Esophagus (tissue), 2 donors: Measurements from ENCODE around the gene CCDC88C. TPM values are rescaled to one million over a fixed set of nuclear protein-coding genes. Genes with fewer than 3 reads are reported as not detected.
A peak's percentile ranks its signal among the peaks of the same experiment; 100 is the strongest.

Experiments
- H3K27ac ChIP-seq, 2 donors: one replicate each; pipeline ENCODE4 v1.5.1; 2013; ENCODE audit warnings: low read depth in 2 of 2, mild to moderate bottlenecking in 2 of 2, inconsistent platforms in 1 of 2, low read length in 1 of 2, moderate library complexity in 1 of 2
- H3K27me3 ChIP-seq, 2 donors: one replicate each; pipeline ENCODE4 v1.6.1; 2013; ENCODE audit warnings: low read length in 2 of 2, control low read depth in 1 of 2, mild to moderate bottlenecking in 1 of 2; ENCODE audit not compliant: insufficient read depth in 2 of 2, control insufficient read depth in 1 of 2
- H3K36me3 ChIP-seq, 2 donors: one replicate each; pipeline ENCODE4 v1.6.1; 2013; ENCODE audit warnings: low read length in 1 of 2; ENCODE audit not compliant: control insufficient read depth in 2 of 2, insufficient read depth in 2 of 2
- H3K4me1 ChIP-seq, 2 donors: one replicate each; pipeline ENCODE4 v1.6.1; 2013; ENCODE audit warnings: low read length in 1 of 2; ENCODE audit not compliant: control insufficient read depth in 2 of 2, insufficient read depth in 2 of 2
- H3K4me3 ChIP-seq, 2 donors: one replicate each; pipeline ENCODE4 v1.5.1; 2013; ENCODE audit warnings: low read length in 2 of 2, mild to moderate bottlenecking in 2 of 2, low read depth in 1 of 2, moderate library complexity in 1 of 2
- H3K9me3 ChIP-seq, 2 donors: one replicate each; pipeline ENCODE4 v1.6.1; 2013; ENCODE audit warnings: mild to moderate bottlenecking in 2 of 2, low read depth in 1 of 2, low read length in 1 of 2, moderate library complexity in 1 of 2; ENCODE audit not compliant: control insufficient read depth in 2 of 2, insufficient read depth in 1 of 2
- WGBS, 2 donors: extraction: QIAGEN DNeasy Blood & Tissue Kit; methylation state at CpG; one replicate each; pipeline ENCODE4 v1.1.7; 2013; 5-methylcytosine and 5-hydroxymethylcytosine counted together
- polyA plus RNA-seq, 2 donors: library from polyadenylated mRNA; stranded (reverse); fragments of 200-250 nt; gene quantifications; one replicate each; pipeline ENCODE4 v1.2.3, GENCODE V29; 2013
- donor health status: healthy with polysubstance abuse.
- donor health status: Bipolar disorder and iron deficiency.

Gene CCDC88C
- polyA plus RNA-seq, 2 donors, result 11.0 to 18.5 TPM

- Histone ChIP-seq H3K4me1 (peaks cover 7 to 27% of the 10 kb centered on the region in 2 donors), H3K27me3 (no peaks in the 10 kb centered on the region), H3K9me3 (no peaks in the 10 kb centered on the region), H3K36me3 (no peaks in the 10 kb centered on the region), H3K4me3 (no peak overlapping the region), H3K27ac (peak overlapping the region in 1 of 2 donors; percentile 14)
- 59 to 61% methylated on average over 22 of the region's 22 CpGs for WGBS, 2 donors
Observed at GRCh38 chr14:91367173-91368171, 50.1 kb downstream of the CCDC88C start.

DNA sequence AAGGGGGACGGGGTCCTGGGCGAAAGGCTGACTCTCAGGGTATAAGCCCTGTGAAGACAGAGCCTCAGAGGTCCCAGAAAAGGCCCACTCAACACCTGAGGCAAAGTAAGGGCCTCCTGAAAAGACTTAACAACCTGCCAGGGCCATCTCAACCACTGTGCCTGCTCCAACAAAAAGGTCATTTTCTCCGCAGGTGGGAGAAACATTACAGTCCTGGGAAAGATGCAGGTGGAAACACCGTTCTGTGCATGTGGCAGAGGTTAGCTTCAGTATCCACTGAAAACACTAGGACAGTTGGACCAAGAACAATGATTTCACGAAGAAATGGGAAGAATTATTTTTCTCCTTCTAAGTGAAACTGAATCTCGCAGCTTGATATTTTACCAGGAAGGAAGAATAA, 50.9 kb downstream of the CCDC88C start:
- Histone ChIP-seq H3K27me3 (no peaks in the 10 kb centered on the region), H3K4me3 (no peak overlapping the region), H3K4me1 (peaks cover 7 to 24% of the 10 kb centered on the region in 2 donors), H3K36me3 (no peaks in the 10 kb centered on the region), H3K27ac (no peak overlapping the region), H3K9me3 (no peaks in the 10 kb centered on the region)
- 75 to 79% methylated on average over 6 of the region's 6 CpGs for WGBS, 2 donors

- Histone ChIP-seq H3K4me1 (peaks cover 7 to 16% of the 10 kb centered on the region in 2 donors), H3K4me3 (no peak overlapping the region), H3K9me3 (no peaks in the 10 kb centered on the region), H3K27me3 (no peaks in the 10 kb centered on the region), H3K36me3 (no peaks in the 10 kb centered on the region), H3K27ac (no peak overlapping the region)
- 76% methylated on average over 6 of the region's 6 CpGs for WGBS, 2 donors
Observed at GRCh38 chr14:91365552-91365951, 52.1 kb downstream of the CCDC88C start.

- Histone ChIP-seq H3K27me3 (no peaks in the 10 kb centered on the region), H3K36me3 (no peaks in the 10 kb centered on the region), H3K27ac (peak overlapping the region in 1 of 2 donors; percentile 15), H3K4me1 (peaks cover under 1 to 18% of the 10 kb centered on the region in 2 donors), H3K4me3 (no peak overlapping the region), H3K9me3 (no peaks in the 10 kb centered on the region)
- 85 to 88% methylated on average over 13 of the region's 13 CpGs for WGBS, 2 donors
Observed at GRCh38 chr14:91364524-91365270, 52.9 kb downstream of the CCDC88C start.

DNA sequence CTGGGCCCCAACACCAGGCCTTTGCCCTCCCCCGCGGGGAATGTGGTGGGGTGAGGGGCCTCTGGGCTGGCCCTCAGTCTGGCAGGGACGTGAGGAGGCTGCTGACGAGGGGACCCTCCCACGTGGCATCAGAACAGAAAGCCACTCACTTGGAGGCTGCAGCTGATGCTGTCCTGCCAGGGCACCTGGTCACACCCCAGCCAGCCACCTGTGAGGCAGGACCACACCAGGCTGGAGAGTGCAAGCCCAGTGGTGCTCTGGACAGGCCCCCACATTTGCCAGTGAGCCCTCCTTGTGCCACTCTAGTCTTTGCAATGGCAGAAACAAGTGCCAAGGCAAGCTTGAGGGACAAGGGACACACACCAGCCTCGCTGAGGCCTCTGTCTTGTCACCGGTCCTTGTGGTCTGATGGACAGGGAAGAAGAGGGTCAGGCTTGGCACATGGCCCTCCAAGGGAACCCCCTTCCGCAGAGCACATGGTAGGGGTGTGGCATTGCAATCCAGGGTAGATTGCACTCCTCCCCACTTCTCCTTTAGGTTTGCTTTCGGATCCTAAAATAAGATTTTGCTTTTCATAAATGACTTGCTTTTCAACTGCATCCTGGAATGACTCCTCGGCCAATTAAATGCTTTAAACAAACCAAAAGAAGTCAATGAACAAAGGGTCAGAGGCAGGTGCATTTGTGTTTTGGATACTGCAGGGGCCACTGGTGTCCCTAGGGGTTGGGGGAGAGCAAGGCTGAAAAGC, 53.7 kb downstream of the CCDC88C start:
- WGBS, 2 donors, result 73 to 74% methylated on average over 10 of the region's 10 CpGs
- Histone ChIP-seq H3K27ac (no peak overlapping the region), H3K4me1 (peaks cover 0 to 18% of the 10 kb centered on the region in 2 donors), H3K27me3 (no peaks in the 10 kb centered on the region), H3K4me3 (no peak overlapping the region), H3K9me3 (no peaks in the 10 kb centered on the region), H3K36me3 (no peaks in the 10 kb centered on the region)

GRCh38 chr14:91361233-91361811, 56.3 kb downstream of the CCDC88C start:
- no peaks in the 10 kb centered on the region for H3K27me3 ChIP-seq
- H3K4me3 ChIP-seq, result no peak overlapping the region
- no peaks in the 10 kb centered on the region for H3K9me3 ChIP-seq
- H3K36me3 ChIP-seq, result peaks cover 0 to 4% of the 10 kb centered on the region in 2 donors
- peaks cover 0 to 15% of the 10 kb centered on the region in 2 donors for H3K4me1 ChIP-seq
- H3K27ac ChIP-seq, result peak overlapping the region; percentile 79 to 90
- 44 to 49% methylated on average over 14 of the region's 14 CpGs for WGBS, 2 donors

DNA sequence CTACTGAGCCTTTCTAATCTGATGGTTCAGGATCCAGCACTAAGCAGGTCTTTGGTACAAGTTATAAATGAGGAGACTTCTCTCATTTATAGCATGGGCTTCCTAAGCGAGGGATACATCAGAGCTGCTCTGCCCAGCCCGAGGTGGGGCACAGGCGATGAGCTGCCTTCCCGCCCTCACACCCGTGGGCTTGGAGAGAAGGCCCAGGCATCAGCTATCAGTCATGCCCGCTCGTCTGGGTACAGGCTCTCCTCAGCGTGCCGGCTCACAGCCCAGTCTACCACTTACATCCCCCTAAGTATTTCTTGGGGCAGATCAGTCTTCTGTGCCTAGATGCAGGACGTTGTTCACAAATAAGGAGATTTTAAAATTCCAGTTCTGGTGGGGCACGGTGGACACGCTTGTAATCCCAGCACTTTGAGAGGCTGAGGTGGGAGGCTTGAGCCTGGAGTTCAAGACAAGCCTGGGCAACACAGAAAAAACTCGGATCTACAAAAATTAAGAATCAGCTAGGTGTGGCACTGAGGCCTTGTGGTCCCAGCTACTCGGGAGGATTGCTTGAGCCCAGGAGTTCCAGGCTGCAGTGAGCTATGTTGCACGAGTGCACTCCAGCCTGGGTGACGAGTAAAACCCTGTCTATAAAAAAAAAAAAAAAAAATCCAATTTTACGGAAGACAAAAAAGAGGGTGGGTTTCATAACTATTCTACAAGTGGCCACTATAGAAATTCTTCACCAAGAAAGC, 57.0 kb downstream of the CCDC88C start:
- 65 to 70% methylated on average over 17 of the region's 17 CpGs for WGBS, 2 donors
- Histone ChIP-seq H3K4me3 (no peak overlapping the region), H3K36me3 (peaks cover 0 to 4% of the 10 kb centered on the region in 2 donors), H3K27ac (peak overlapping the region; percentile 79 to 84), H3K9me3 (no peaks in the 10 kb centered on the region), H3K4me1 (peaks cover 0 to 15% of the 10 kb centered on the region in 2 donors), H3K27me3 (no peaks in the 10 kb centered on the region)

- no peaks in the 10 kb centered on the region for H3K27me3 ChIP-seq
- H3K4me1 ChIP-seq, result peaks cover 3 to 10% of the 10 kb centered on the region in 2 donors
- H3K36me3 ChIP-seq, result peaks cover 0 to 4% of the 10 kb centered on the region in 2 donors
- no peak overlapping the region for H3K4me3 ChIP-seq
- 96 to 97% methylated on average over 13 of the region's 13 CpGs for WGBS, 2 donors
- H3K27ac ChIP-seq, result no peak overlapping the region
- no peaks in the 10 kb centered on the region for H3K9me3 ChIP-seq
Observed at GRCh38 chr14:91358654-91359220, 58.9 kb downstream of the CCDC88C start.
